Temporal lobe (tissue), 2 donors: ENCODE measurements around the gene CEP290. TPM values are rescaled to one million over a fixed set of nuclear protein-coding genes. Genes with fewer than 3 reads are reported as not detected.

Experiments
- small RNA-seq: library from RNA; depleted of rRNA; stranded (forward); fragments of <200 nt; gene quantifications from one replicate; pipeline ENCODE3, GENCODE V24; 2014; ENCODE audit warnings: low replicate concordance
- total RNA-seq: library from RNA; depleted of rRNA; stranded (reverse); fragments of >200 nt; gene quantifications from one replicate; pipeline ENCODE4 v1.2.3, GENCODE V29; 2014

Gene CEP290
- total RNA-seq, 1 donor from 2014 or later, result 36.9 TPM

Small RNAs within 50 kb of the gene (small RNA-seq; reads per million reads assigned to genes)
- not detected for gene RNA5SP364

Other genes starting within 250 kb of the CEP290 start
- gene C12orf50, start 112.7 kb downstream of the CEP290 start, total RNA-seq, result not detected
- gene TMTC3, start 219 bp upstream of the CEP290 start, total RNA-seq, result 15.0 TPM